ENCODE measurements around the gene MTHFD1L.

The MTHFD1L gene

GRCh38 chr6:151088599-151088935 lies 223.1 kb downstream of the MTHFD1L start:
- TF ChIP-seq CTCF (IDR thresholded peaks at IDR 0.05; ENCODE audit: borderline replicate concordance, control extremely low read depth, extremely low read depth, insufficient read depth, missing control alignments): no peak
- DNase-seq (ENCODE audit: low spot score): no peak
- in situ Hi-C loops (cut with MboI; ENCODE audit: low sequenced_read_pairs, unreplicated experiment): no loop called here

GRCh38 chr6:151088963-151089362 lies 223.5 kb downstream of the MTHFD1L start:
- no peak for TF ChIP-seq CTCF (IDR thresholded peaks at IDR 0.05; ENCODE audit: borderline replicate concordance, control extremely low read depth, extremely low read depth, insufficient read depth, missing control alignments)
- in situ Hi-C loops (cut with MboI; ENCODE audit: low sequenced_read_pairs, unreplicated experiment): no loop called here
- no peak for DNase-seq (ENCODE audit: low spot score)

GRCh38 chr6:151089978-151090377 lies 224.5 kb downstream of the MTHFD1L start:
- TF ChIP-seq CTCF (IDR thresholded peaks at IDR 0.05; ENCODE audit: borderline replicate concordance, control extremely low read depth, extremely low read depth, insufficient read depth, missing control alignments): no peak
- in situ Hi-C loops (cut with MboI; ENCODE audit: low sequenced_read_pairs, unreplicated experiment): no loop called here
- DNase-seq (ENCODE audit: low spot score): no peak

GRCh38 chr6:151091571-151091970 lies 226.1 kb downstream of the MTHFD1L start:
- no peak for TF ChIP-seq CTCF (IDR thresholded peaks at IDR 0.05; ENCODE audit: borderline replicate concordance, control extremely low read depth, extremely low read depth, insufficient read depth, missing control alignments)
- DNase-seq (ENCODE audit: low spot score): no peak
- in situ Hi-C loops (cut with MboI; ENCODE audit: low sequenced_read_pairs, unreplicated experiment): no loop called here

GRCh38 chr6:151092591-151092990 lies 227.1 kb downstream of the MTHFD1L start:
- in situ Hi-C loops (cut with MboI; ENCODE audit: low sequenced_read_pairs, unreplicated experiment): no loop called here
- TF ChIP-seq CTCF (IDR thresholded peaks at IDR 0.05; ENCODE audit: borderline replicate concordance, control extremely low read depth, extremely low read depth, insufficient read depth, missing control alignments): no peak
- DNase-seq (ENCODE audit: low spot score): no peak

GRCh38 chr6:151093706-151094105 lies 228.2 kb downstream of the MTHFD1L start:
- DNase-seq (ENCODE audit: low spot score): no peak
- no peak for TF ChIP-seq CTCF (IDR thresholded peaks at IDR 0.05; ENCODE audit: borderline replicate concordance, control extremely low read depth, extremely low read depth, insufficient read depth, missing control alignments)
- in situ Hi-C loops (cut with MboI; ENCODE audit: low sequenced_read_pairs, unreplicated experiment): no loop called here

All from GM13976 (cell line).